Adrenal gland (tissue), 12 donors: ENCODE measurements around the gene LRRN4. TPM values are rescaled to one million over a fixed set of nuclear protein-coding genes. Genes with fewer than 3 reads are reported as not detected.
"Not testable (repeated sequence)": the region's sequence is repeated elsewhere in the genome, so short reads cannot be mapped to it uniquely, and the experiment has no call there.

Experiments
- DNase-seq, 7 donors: peaks; one replicate each; pipeline ENCODE4 v3.0.0-alpha.2; 2019 to 2020
- H3K27ac ChIP-seq, 5 donors: fragments of 200-600 bp; sonication (generic) in 4 of 5; 1 replicate in 3 of 5; 2 replicates in 2 of 5; pipeline versions ENCODE4 v1.5.1 to v1.8.0; 2016 to 2020; ENCODE audit warnings: mild to moderate bottlenecking in 1 of 5
- H3K27me3 ChIP-seq: fragments of 200-600 bp; 2 replicates; pipeline ENCODE4 v1.8.0; 2021
- H3K36me3 ChIP-seq, 2 donors: fragments of 200-600 bp; replicated peaks in 1 of 2; 1 replicate in 1 of 2; 2 replicates in 1 of 2; pipeline versions ENCODE4 v1.5.1 to v1.8.0; 2018 to 2022
- H3K4me1 ChIP-seq, 2 donors: fragments of 200-600 bp; replicated peaks in 1 of 2; 1 replicate in 1 of 2; 2 replicates in 1 of 2; pipeline versions ENCODE4 v1.5.1 to v1.8.0; 2018 to 2021
- H3K4me3 ChIP-seq, 4 donors: fragments of 200-600 bp; sonication (generic) in 3 of 4; one replicate each; pipeline ENCODE4 v1.5.1; 2016 to 2018
- H3K9me3 ChIP-seq, 3 donors: fragments of 200-600 bp; sonication (generic) in 1 of 3; replicated peaks in 1 of 3; 1 replicate in 2 of 3; 2 replicates in 1 of 3; pipeline versions ENCODE4 v1.5.1 to v1.8.0; 2016 to 2021
- CTCF ChIP-seq, 6 experiments: fragments of 450-650 bp in 4 of 6; fragments of 200-600 bp in 2 of 6; sonication (generic) in 1 of 6; IDR thresholded peaks; 1 replicate in 5 of 6; 2 replicates in 1 of 6; pipeline versions ENCODE4 v1.5.1 to v1.8.0; 2016 to 2021; ENCODE audit warnings: antibody characterized with exemption in 6 of 6, mild to moderate bottlenecking in 2 of 6, moderate library complexity in 1 of 6
- POLR2A ChIP-seq, 2 donors: fragments of 450-650 bp; IDR thresholded peaks; one replicate each; pipeline ENCODE4 v1.6.1; 2017; ENCODE audit warnings: antibody characterized with exemption in 2 of 2, mild to moderate bottlenecking in 2 of 2, moderate library complexity in 1 of 2
- WGBS, 4 donors: extraction: QIAGEN DNeasy Blood & Tissue Kit in 2 of 4; methylation state at CpG; one replicate each; pipeline versions ENCODE4 v1.1.5 to v1.1.7; 2013 to 2017; 5-methylcytosine and 5-hydroxymethylcytosine counted together
- intact Hi-C, 2 donors: fragments of 100-400 bp; cut with DNase I; formaldehyde crosslinking; loops; one replicate each; pipeline versions ENCODE4 v1.14.1 to v1.15.0; 2022 to 2023
- polyA plus RNA-seq, 3 donors: library from polyadenylated mRNA; stranded (reverse); fragments of 200-250 nt in 2 of 3; fragments of 350-450 nt in 1 of 3; fragmentation: Illumina TruSeq in 1 of 3; extraction: RNeasy Lipid Tissue Mini Kit (QIAGEN cat#74804) in 1 of 3; gene quantifications; one replicate each; pipeline ENCODE4 v1.2.3, GENCODE V29; 2013 to 2014
- total RNA-seq, 9 donors: library from RNA; depleted of rRNA in 4 of 9; stranded (reverse); fragments of >200 nt in 4 of 9; fragments of 120-200 nt in 1 of 9; fragmentation: NEBNext Ultra II Directional in 1 of 9; extraction: Animal tissue kit (Norgen Biotek cat#: 25700) in 1 of 9; gene quantifications; one replicate each; pipeline versions ENCODE4 v1.1.0 to v1.2.4, GENCODE V29; 2013 to 2023
- donor health status: healthy with polysubstance abuse.
- donor health status: Bipolar disorder and iron deficiency.
- donor health status: DM: yes; HTN: yes; CAD: no.
- donor health status: DM: no; HTN: no; CAD: no.
- donor health status: DM: no; HTN: no; CAD: no.
- donor health status: DM: yes; HTN: yes; CAD: no.

LRRN4 gene
- total and polyA plus RNA-seq, 12 donors = 0.07 to 0.17 (median 0.11) TPM; not detected in 9

GRCh38 chr20:6036213-6036612 is 17.6 kb downstream of the LRRN4 start:
- intact Hi-C loops = no loop called here
- Histone ChIP-seq H3K36me3 (peaks cover 0 to 67% of the 10 kb centered on the region in 2 donors), H3K4me3 (no peak overlapping the region), H3K4me1 (peaks cover 15 to 29% of the 10 kb centered on the region in 2 donors), H3K27me3 (no peaks in the 10 kb centered on the region), H3K27ac (no peak overlapping the region), H3K9me3 (no peaks in the 10 kb centered on the region)
- DNase-seq = no peak
- no peak for TF ChIP-seq POLR2A (IDR thresholded peaks at IDR 0.05)
- TF ChIP-seq CTCF (IDR thresholded peaks at IDR 0.05) = no peak
- WGBS, 4 donors = 95 to 98% (median 97%) methylated on average over 4 of the region's 4 CpGs

GRCh38 chr20:6034134-6034969 is 19.5 kb downstream of the LRRN4 start:
- Histone ChIP-seq H3K27ac (peak overlapping the region in 1 of 5 donors; percentile 11), H3K4me3 (no peak overlapping the region), H3K9me3 (no peaks in the 10 kb centered on the region), H3K36me3 (peaks cover 0 to 49% of the 10 kb centered on the region in 2 donors), H3K4me1 (peaks cover 31 to 47% of the 10 kb centered on the region in 2 donors), H3K27me3 (no peaks in the 10 kb centered on the region)
- intact Hi-C loops = no loop called here
- TF ChIP-seq CTCF (IDR thresholded peaks at IDR 0.05) = no peak
- TF ChIP-seq POLR2A (IDR thresholded peaks at IDR 0.05) = no peak
- peak in 1 of 7 donors; percentile 32 for DNase-seq
- 10 to 22% (median 15%) methylated on average over 2 of the region's 2 CpGs for WGBS, 4 donors

- DNase-seq, H3K4me3 ChIP-seq, H3K27me3 ChIP-seq, H3K9me3 ChIP-seq, H3K27ac ChIP-seq, intact Hi-C loops: not testable (repeated sequence)
- Histone ChIP-seq H3K4me1 (peaks cover 41 to 57% of the 10 kb centered on the region in 2 donors), H3K36me3 (peaks cover 0 to 39% of the 10 kb centered on the region in 2 donors)
- 95 to 98% (median 97%) methylated on average over 8 of the region's 8 CpGs for WGBS, 4 donors
Measured at GRCh38 chr20:6032907-6033306, 21.0 kb downstream of the LRRN4 start.

GRCh38 chr20:6030453-6031080 is 23.3 kb downstream of the LRRN4 start:
- H3K27me3 ChIP-seq = no peaks in the 10 kb centered on the region
- intact Hi-C loops = no loop called here
- no peak for TF ChIP-seq CTCF (IDR thresholded peaks at IDR 0.05)
- no peak for TF ChIP-seq POLR2A (IDR thresholded peaks at IDR 0.05)
- no peaks in the 10 kb centered on the region for H3K9me3 ChIP-seq
- H3K4me1 ChIP-seq = peaks cover 41 to 57% of the 10 kb centered on the region in 2 donors
- DNase-seq = no peak
- 60 to 78% (median 64%) methylated on average over 6 of the region's 6 CpGs for WGBS, 4 donors
- peaks cover 0 to 16% of the 10 kb centered on the region in 2 donors for H3K36me3 ChIP-seq
- H3K4me3 ChIP-seq = no peak overlapping the region
- no peak overlapping the region for H3K27ac ChIP-seq
